Progenitor cell of endocrine pancreas (in vitro differentiated cells): ENCODE data around the gene MYO5A. TPM values are rescaled to one million over a fixed set of nuclear protein-coding genes. Genes with fewer than 3 reads are reported as not detected.

ENCODE experiments used
- DNase-seq: peaks from one replicate; pipeline ENCODE4 v3.0.0; 2021; ENCODE audit warnings: low spot score; ENCODE audit not compliant: unreplicated experiment
- H3K27ac Mint-ChIP-seq: 2 replicates; pipeline ENCODE4 v1.8.0; 2021; ENCODE audit warnings: mild to moderate bottlenecking, moderate library complexity, mixed read lengths
- H3K27me3 Mint-ChIP-seq: 2 replicates; pipeline ENCODE4 v1.8.0; 2021; ENCODE audit warnings: mixed read lengths
- H3K36me3 Mint-ChIP-seq: 2 replicates; pipeline ENCODE4 v1.8.0; 2022; ENCODE audit warnings: mixed read lengths; ENCODE audit not compliant: insufficient read depth
- H3K4me1 Mint-ChIP-seq: 2 replicates; pipeline ENCODE4 v1.8.0; 2021; ENCODE audit warnings: low read depth, mixed read lengths
- H3K4me3 Mint-ChIP-seq: 2 replicates; pipeline ENCODE4 v1.8.0; 2021; ENCODE audit warnings: low read depth, mild to moderate bottlenecking, moderate library complexity, mixed read lengths
- H3K9me3 Mint-ChIP-seq: 2 replicates; pipeline ENCODE4 v1.8.0; 2021; ENCODE audit warnings: low read depth, mixed read lengths
- CTCF ChIP-seq: fragments of 200-600 bp; sonication (generic); IDR thresholded peaks from one replicate; pipeline ENCODE4 v1.5.0; 2021; ENCODE audit warnings: antibody characterized with exemption, mild to moderate bottlenecking; ENCODE audit not compliant: unreplicated experiment
- total RNA-seq: library from RNA; stranded (reverse); gene quantifications from 2 replicates; pipeline ENCODE4 v1.2.1, GENCODE V29; 2021

The MYO5A gene
- total RNA-seq, 1 donor from 2014 or later = 31.0 TPM

GRCh38 chr15:52559022-52559421, 30.3 kb upstream of the MYO5A start:
- Mint-ChIP-seq H3K4me3 (no peak overlapping the region), H3K9me3 (no peaks in the 10 kb centered on the region), H3K27ac (no peak overlapping the region), H3K27me3 (no peaks in the 10 kb centered on the region), H3K36me3 (peaks cover 12% of the 10 kb centered on the region), H3K4me1 (peaks cover 40% of the 10 kb centered on the region)
- no peak for TF ChIP-seq CTCF
- DNase-seq = no peak

- TF ChIP-seq CTCF = no peak
- peaks cover 11% of the 10 kb centered on the region for H3K36me3 Mint-ChIP-seq
- H3K9me3 Mint-ChIP-seq = no peaks in the 10 kb centered on the region
These were observed 29.5 kb upstream of the MYO5A start for GRCh38 chr15:52558196-52558595.

DNA sequence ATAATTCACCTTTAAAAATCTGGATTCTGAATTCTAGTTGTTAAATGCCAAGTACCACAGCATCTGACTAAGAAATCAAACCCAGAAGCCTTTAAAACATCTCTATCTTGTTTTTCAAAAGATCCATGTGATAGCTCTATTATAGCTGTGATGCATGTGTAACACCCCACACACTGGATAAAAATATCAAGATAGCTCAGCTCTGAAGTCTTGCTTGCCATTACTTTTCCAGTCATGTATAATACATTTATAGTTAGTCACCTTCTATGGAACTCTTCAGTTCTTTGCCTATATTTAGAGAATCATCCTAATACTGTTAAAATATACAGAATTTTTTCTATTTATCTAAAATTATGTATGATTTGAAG, 28.6 kb upstream of the MYO5A start:
- Mint-ChIP-seq H3K27me3 (no peaks in the 10 kb centered on the region), H3K4me1 (peaks cover 32% of the 10 kb centered on the region), H3K27ac (peak overlapping the region; percentile 64), H3K4me3 (no peak overlapping the region), H3K36me3 (peaks cover 9% of the 10 kb centered on the region), H3K9me3 (no peaks in the 10 kb centered on the region)
- no peak for DNase-seq
- TF ChIP-seq CTCF = no peak

More at GRCh38 chr15:52558196-52558595, 29.5 kb upstream of the MYO5A start:
- H3K4me3 Mint-ChIP-seq = no peak overlapping the region
- DNase-seq = no peak
- H3K4me1 Mint-ChIP-seq = peaks cover 34% of the 10 kb centered on the region
- no peak overlapping the region for H3K27ac Mint-ChIP-seq
- H3K27me3 Mint-ChIP-seq = no peaks in the 10 kb centered on the region

GRCh38 chr15:52556524-52557273, 28.0 kb upstream of the MYO5A start:
- H3K4me1 Mint-ChIP-seq = peaks cover 32% of the 10 kb centered on the region
- no peaks in the 10 kb centered on the region for H3K27me3 Mint-ChIP-seq
- peak overlapping the region; percentile 64 for H3K27ac Mint-ChIP-seq
- peaks cover 11% of the 10 kb centered on the region for H3K36me3 Mint-ChIP-seq
- TF ChIP-seq CTCF = no peak
- no peak overlapping the region for H3K4me3 Mint-ChIP-seq
- no peaks in the 10 kb centered on the region for H3K9me3 Mint-ChIP-seq
- no peak for DNase-seq

GRCh38 chr15:52552303-52552702, 23.6 kb upstream of the MYO5A start:
- no peak overlapping the region for H3K27ac Mint-ChIP-seq
- H3K36me3 Mint-ChIP-seq = peaks cover 16% of the 10 kb centered on the region
- TF ChIP-seq CTCF = no peak
- H3K27me3 Mint-ChIP-seq = no peaks in the 10 kb centered on the region
- H3K9me3 Mint-ChIP-seq = no peaks in the 10 kb centered on the region
- peaks cover 14% of the 10 kb centered on the region for H3K4me1 Mint-ChIP-seq
- H3K4me3 Mint-ChIP-seq = no peak overlapping the region
- no peak for DNase-seq
